Hepatocyte (in vitro differentiated cells): ENCODE measurements around the gene KCNK3.

Experiments used
- EZH2 ChIP-seq: fragments of 200-600 bp; sonication (generic); IDR thresholded peaks from 2 replicates; pipeline ENCODE4 v1.6.1; 2016; ENCODE audit warnings: antibody characterized with exemption, mild to moderate bottlenecking, borderline replicate concordance
- TF ChIP-seq, protein P1 (sequence below): fragments of 200-600 bp; sonication (generic); IDR thresholded peaks from 2 replicates; pipeline ENCODE4 v1.5.1; 2016; ENCODE audit warnings: antibody characterized with exemption, mild to moderate bottlenecking; ENCODE audit not compliant: poor library complexity

DNA sequence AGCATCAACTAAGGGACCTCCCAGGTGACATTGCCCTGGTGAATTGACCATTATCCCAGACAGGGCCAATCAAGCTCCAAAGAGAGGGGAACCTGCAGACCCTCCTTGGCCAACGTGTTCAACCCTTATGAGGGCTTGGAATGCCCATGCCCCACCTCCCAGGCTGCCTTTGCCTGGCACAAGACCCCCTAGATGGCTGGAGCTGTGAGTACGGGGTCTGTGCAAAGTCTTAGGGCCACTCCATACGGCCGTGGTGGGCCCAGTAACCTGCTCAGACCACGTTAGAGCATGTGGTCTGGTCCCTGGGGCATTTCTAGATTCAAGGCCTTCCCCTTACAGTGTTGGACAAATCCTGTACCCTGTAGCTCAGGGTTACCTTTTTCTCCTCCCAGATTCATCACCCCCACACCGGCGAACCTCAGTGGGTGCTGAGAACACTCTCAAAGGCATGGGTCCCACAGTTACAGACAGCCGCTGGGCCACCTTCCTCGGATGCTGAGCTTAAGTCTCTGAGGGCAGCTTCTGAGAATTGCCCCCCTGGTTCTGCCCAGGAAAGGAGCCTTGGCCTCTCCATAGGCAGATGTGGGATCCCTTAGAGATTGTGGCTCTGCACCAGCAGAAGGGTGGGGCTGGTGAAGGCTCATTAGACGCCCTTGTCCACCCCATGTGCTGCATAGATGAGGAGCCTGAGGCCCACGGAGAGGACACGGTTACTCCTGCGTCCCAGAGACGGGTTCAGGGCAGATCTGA lies 18.3 kb upstream of the KCNK3 start:
- TF ChIP-seq, protein P1, sequence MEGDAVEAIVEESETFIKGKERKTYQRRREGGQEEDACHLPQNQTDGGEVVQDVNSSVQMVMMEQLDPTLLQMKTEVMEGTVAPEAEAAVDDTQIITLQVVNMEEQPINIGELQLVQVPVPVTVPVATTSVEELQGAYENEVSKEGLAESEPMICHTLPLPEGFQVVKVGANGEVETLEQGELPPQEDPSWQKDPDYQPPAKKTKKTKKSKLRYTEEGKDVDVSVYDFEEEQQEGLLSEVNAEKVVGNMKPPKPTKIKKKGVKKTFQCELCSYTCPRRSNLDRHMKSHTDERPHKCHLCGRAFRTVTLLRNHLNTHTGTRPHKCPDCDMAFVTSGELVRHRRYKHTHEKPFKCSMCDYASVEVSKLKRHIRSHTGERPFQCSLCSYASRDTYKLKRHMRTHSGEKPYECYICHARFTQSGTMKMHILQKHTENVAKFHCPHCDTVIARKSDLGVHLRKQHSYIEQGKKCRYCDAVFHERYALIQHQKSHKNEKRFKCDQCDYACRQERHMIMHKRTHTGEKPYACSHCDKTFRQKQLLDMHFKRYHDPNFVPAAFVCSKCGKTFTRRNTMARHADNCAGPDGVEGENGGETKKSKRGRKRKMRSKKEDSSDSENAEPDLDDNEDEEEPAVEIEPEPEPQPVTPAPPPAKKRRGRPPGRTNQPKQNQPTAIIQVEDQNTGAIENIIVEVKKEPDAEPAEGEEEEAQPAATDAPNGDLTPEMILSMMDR, result no peak
- TF ChIP-seq EZH2, result no peak
